ENCODE data around the gene FOXQ1.

DNA sequence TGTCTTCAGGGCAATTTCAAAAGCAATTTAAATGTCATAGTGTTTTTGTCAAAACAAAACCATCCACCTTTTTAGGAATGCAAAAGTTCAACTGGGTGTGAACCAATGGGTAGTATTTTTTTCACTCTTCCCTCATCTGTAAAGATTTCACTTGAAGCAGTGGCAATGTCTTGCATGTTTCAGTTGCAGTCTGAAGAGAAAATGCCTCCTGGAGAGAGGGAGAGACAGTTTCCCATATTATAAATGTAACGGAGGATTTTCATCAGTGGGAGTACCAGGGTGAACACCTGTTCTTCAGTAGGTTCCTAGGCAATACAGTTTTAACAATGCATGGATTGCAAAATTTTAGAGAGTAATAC, 3.3 kb downstream of the FOXQ1 start:
- TF ChIP-seq GATA2 (IDR thresholded peaks at IDR 0.05; ENCODE audit: low read depth, low read length) = no peak
- no peak for TF ChIP-seq GATA3 (IDR thresholded peaks at IDR 0.05; ENCODE audit: low read depth, low read length)

All from SH-SY5Y (cell line).